ENCODE results near the gene DPH7. TPM values are rescaled to one million over a fixed set of nuclear protein-coding genes. Genes with fewer than 3 reads are reported as not detected.

DPH7 gene
- polyA plus RNA-seq, 1 experiment = 19.5 TPM

- Histone ChIP-seq H3K9me3 (ENCODE audit: control insufficient read depth, insufficient read depth, low read length) (peaks cover 34% of the 10 kb centered on the region), H3K27me3 (ENCODE audit: control insufficient read depth, insufficient read depth, low read length) (no peaks in the 10 kb centered on the region), H3K27ac (ENCODE audit: low read depth, low read length) (no peak overlapping the region), H3K4me3 (ENCODE audit: low read depth, low read length) (no peak overlapping the region)
- POLR2A ChIA-PET = no interaction called here
- no peak for TF ChIP-seq CTCF (IDR thresholded peaks at IDR 0.05; ENCODE audit: low read depth, low read length)
- CTCF ChIA-PET = no interaction called here
- DNase-seq (ENCODE audit: low read depth, low spot score) = no peak
Measured at GRCh38 chr9:137506702-137507171, 72.0 kb downstream of the DPH7 start.

GRCh38 chr9:137506274-137506673 is 72.5 kb downstream of the DPH7 start:
- DNase-seq (ENCODE audit: low read depth, low spot score) = no peak
- CTCF ChIA-PET = no interaction called here
- POLR2A ChIA-PET = no interaction called here

DNA sequence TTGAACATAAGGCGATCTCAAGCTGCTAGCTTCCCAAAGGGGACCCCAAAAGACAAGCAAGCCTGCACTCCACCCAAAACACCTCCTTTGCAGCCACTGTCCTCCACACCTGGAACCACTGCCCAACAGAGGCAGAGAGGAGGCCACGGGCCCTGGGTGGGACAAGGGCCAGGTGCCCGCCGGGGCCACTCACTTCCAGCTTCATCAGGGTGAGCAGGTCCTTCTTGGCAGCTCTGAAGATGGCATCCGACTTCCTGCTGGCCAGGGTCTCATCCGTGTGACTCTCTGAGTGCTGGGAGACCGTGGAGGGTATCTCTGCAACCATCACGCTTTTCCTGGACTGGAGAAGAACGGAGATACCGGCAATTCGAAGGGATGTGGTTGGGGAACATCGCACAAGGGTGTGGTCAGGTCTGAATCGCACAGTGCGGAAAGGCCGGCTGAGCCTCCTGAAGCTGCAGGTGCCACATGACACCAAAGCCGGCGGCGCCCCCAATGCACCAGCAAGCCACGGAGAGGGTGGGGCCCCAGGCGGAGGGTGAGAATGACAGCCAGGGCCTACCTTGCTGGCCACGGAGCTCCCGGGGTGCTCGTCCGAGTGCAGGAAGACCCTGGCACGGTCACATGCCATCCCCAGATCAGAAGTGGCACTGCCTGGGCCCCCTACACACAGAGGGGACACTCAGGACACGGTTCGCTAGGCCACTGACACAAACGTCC is 73.1 kb downstream of the DPH7 start:
- Histone ChIP-seq H3K27me3 (ENCODE audit: control insufficient read depth, insufficient read depth, low read length) (no peaks in the 10 kb centered on the region), H3K9me3 (ENCODE audit: control insufficient read depth, insufficient read depth, low read length) (peaks cover 42% of the 10 kb centered on the region), H3K27ac (ENCODE audit: low read depth, low read length) (no peak overlapping the region), H3K4me3 (ENCODE audit: low read depth, low read length) (no peak overlapping the region)
- no peak for TF ChIP-seq CTCF (IDR thresholded peaks at IDR 0.05; ENCODE audit: low read depth, low read length)
- ChIA-PET CTCF (interaction anchor here (0.6 to 0.7 kb wide), 2 partner anchors 41 to 736 kb away, joined by 4 read pairs; no protein-coding TSS in a partner anchor), POLR2A (interaction anchor here (1.1 kb wide), 1 partner anchor 25 kb away, joined by 3 read pairs; no protein-coding TSS in a partner anchor)
- no peak for DNase-seq (ENCODE audit: low read depth, low spot score)

More at GRCh38 chr9:137506274-137506673, 72.5 kb downstream of the DPH7 start:
- H3K27ac ChIP-seq (ENCODE audit: low read depth, low read length) = no peak overlapping the region
- peaks cover 38% of the 10 kb centered on the region for H3K9me3 ChIP-seq (ENCODE audit: control insufficient read depth, insufficient read depth, low read length)
- no peak for TF ChIP-seq CTCF (IDR thresholded peaks at IDR 0.05; ENCODE audit: low read depth, low read length)
- H3K27me3 ChIP-seq (ENCODE audit: control insufficient read depth, insufficient read depth, low read length) = no peaks in the 10 kb centered on the region
- H3K4me3 ChIP-seq (ENCODE audit: low read depth, low read length) = no peak overlapping the region

Other genes with a start within 250 kb of the DPH7 start
- 4.0 and 5.4 TPM in 2 replicates for gene EXD3, start 155.8 kb downstream of the DPH7 start, polyA plus RNA-seq (2011; rRNA removed)
- 0.06 and 0.09 TPM in 2 replicates for gene NOXA1, start 155.5 kb downstream of the DPH7 start, polyA plus RNA-seq (2011; rRNA removed)
- gene ENTPD8, start 137.6 kb downstream of the DPH7 start, polyA plus RNA-seq (2011; rRNA removed) = not detected in 2 replicates
- 20.7 and 27.6 TPM in 2 replicates for gene NSMF, start 119.6 kb downstream of the DPH7 start, polyA plus RNA-seq (2011; rRNA removed)
- 0.26 and 0.42 TPM in 2 replicates for gene PNPLA7, start 28.5 kb downstream of the DPH7 start, polyA plus RNA-seq (2011; rRNA removed)
- gene MRPL41, start 27.0 kb downstream of the DPH7 start, polyA plus RNA-seq (2011; rRNA removed) = 12.3 and 15.6 TPM in 2 replicates
- gene ZMYND19, start 11.6 kb upstream of the DPH7 start, polyA plus RNA-seq (2011; rRNA removed) = 11.4 and 11.6 TPM in 2 replicates
- gene ARRDC1, start 26.8 kb upstream of the DPH7 start, polyA plus RNA-seq (2011; rRNA removed) = 12.1 and 14.5 TPM in 2 replicates
- 26.1 and 29.0 TPM in 2 replicates for gene EHMT1, start 40.1 kb upstream of the DPH7 start, polyA plus RNA-seq (2011; rRNA removed)